Measurements from ENCODE around the gene C6orf47. TPM values are rescaled to one million over a fixed set of nuclear protein-coding genes. Genes with fewer than 3 reads are reported as not detected.
A peak's percentile ranks its signal among the peaks of the same experiment; 100 is the strongest.

C6orf47 gene
- total and polyA plus RNA-seq, 4 donors = 2.0 to 10.8 (median 7.4) TPM

DNA sequence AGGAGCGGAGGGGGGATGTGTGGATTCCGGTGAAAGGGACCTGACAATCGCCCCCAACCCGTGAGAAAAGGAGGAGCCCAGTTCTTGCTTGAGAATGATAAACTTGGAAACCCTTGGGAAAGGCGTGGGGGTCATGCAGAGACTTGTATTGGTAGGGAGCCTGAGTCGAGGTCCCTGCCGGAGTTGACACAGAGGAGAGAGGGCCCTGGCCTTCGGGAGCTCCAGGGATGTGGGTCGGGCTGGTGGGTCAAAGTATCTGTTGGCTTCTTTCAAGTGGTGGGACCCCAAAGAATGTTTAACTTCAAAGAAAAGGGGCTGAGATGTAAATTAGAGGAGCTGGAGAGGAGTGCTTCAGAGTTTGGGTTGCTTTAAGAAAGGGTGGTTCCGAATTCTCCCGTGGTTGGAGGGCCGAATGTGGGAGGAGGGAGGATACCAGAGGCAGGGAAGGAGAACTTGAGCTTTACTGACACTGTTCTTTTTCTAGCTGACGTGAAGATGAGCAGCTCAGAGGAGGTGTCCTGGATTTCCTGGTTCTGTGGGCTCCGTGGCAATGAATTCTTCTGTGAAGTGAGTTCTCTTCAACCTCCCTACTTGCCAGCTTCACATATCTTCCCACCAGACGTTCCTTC lies 5.9 kb upstream of the C6orf47 start:
- H3K9me3 ChIP-seq (ENCODE audit: control insufficient read depth in 4 of 4, low read length in 3 of 4) = no peaks in the 10 kb centered on the region
- H3K4me3 ChIP-seq (ENCODE audit: low read depth in 1 of 3, low read length in 3 of 3) = peak overlapping the region; percentile 87 to 98 (median 88)
- TF ChIP-seq EGR1 (IDR thresholded peaks at IDR 0.05; ENCODE audit: low read depth in 2 of 2) = no peak
- no peak for TF ChIP-seq JUND (IDR thresholded peaks at IDR 0.05)
- TF ChIP-seq RAD21 (IDR thresholded peaks at IDR 0.05) = no peak
- TF ChIP-seq RXRA (IDR thresholded peaks at IDR 0.05) = no peak
- no peak for TF ChIP-seq FOXA2 (IDR thresholded peaks at IDR 0.05)
- no peak for TF ChIP-seq FOXA1 (IDR thresholded peaks at IDR 0.05)
- TF ChIP-seq TAF1 (conservative IDR thresholded peaks at IDR 0.05) = no peak
- TF ChIP-seq REST (IDR thresholded peaks at IDR 0.05) = no peak
- no peak for TF ChIP-seq SP1 (IDR thresholded peaks at IDR 0.05)
- TF ChIP-seq NR2F2 (IDR thresholded peaks at IDR 0.05) = no peak
- TF ChIP-seq, protein P1, sequence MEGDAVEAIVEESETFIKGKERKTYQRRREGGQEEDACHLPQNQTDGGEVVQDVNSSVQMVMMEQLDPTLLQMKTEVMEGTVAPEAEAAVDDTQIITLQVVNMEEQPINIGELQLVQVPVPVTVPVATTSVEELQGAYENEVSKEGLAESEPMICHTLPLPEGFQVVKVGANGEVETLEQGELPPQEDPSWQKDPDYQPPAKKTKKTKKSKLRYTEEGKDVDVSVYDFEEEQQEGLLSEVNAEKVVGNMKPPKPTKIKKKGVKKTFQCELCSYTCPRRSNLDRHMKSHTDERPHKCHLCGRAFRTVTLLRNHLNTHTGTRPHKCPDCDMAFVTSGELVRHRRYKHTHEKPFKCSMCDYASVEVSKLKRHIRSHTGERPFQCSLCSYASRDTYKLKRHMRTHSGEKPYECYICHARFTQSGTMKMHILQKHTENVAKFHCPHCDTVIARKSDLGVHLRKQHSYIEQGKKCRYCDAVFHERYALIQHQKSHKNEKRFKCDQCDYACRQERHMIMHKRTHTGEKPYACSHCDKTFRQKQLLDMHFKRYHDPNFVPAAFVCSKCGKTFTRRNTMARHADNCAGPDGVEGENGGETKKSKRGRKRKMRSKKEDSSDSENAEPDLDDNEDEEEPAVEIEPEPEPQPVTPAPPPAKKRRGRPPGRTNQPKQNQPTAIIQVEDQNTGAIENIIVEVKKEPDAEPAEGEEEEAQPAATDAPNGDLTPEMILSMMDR (IDR thresholded peaks at IDR 0.05; ENCODE audit: low read depth, low read length, missing input control) = no peak
- TF ChIP-seq YY1 (IDR thresholded peaks at IDR 0.05) = no peak
- no peak for TF ChIP-seq MAX (IDR thresholded peaks at IDR 0.05)
- TF ChIP-seq HNF4A (conservative IDR thresholded peaks at IDR 0.05) = no peak
- TF ChIP-seq, protein P2, sequence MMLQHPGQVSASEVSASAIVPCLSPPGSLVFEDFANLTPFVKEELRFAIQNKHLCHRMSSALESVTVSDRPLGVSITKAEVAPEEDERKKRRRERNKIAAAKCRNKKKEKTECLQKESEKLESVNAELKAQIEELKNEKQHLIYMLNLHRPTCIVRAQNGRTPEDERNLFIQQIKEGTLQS (IDR thresholded peaks at IDR 0.05) = no peak
- 3% methylated on average over 15 of the region's 15 CpGs for WGBS
- peaks cover 11 to 44% (median 43%) of the 10 kb centered on the region in 4 donors for H3K36me3 ChIP-seq (ENCODE audit: control insufficient read depth in 4 of 4, insufficient read depth in 3 of 4, low read depth in 1 of 4, low read length in 3 of 4)
- H3K9ac ChIP-seq (ENCODE audit: low read depth in 1 of 2, low read length in 2 of 2) = peak overlapping the region; percentile 81
- no peaks in the 10 kb centered on the region for H3K27me3 ChIP-seq (ENCODE audit: control insufficient read depth in 4 of 4, insufficient read depth in 4 of 4, low read length in 3 of 4)
- peak overlapping the region; percentile 94 to 96 for H3K27ac ChIP-seq (ENCODE audit: low read depth in 1 of 2, low read length in 2 of 2)
- peaks cover 4 to 45% (median 27%) of the 10 kb centered on the region in 4 donors for H3K4me1 ChIP-seq (ENCODE audit: control insufficient read depth in 4 of 4, insufficient read depth in 4 of 4, low read length in 3 of 4)
- DNase-seq (ENCODE audit: low spot score) = no peak

- H3K4me1 ChIP-seq (ENCODE audit: control insufficient read depth in 4 of 4, insufficient read depth in 4 of 4, low read length in 3 of 4) = peaks cover 6 to 45% (median 32%) of the 10 kb centered on the region in 4 donors
- no peaks in the 10 kb centered on the region for H3K9me3 ChIP-seq (ENCODE audit: control insufficient read depth in 4 of 4, low read length in 3 of 4)
- peak; percentile 96 for DNase-seq (ENCODE audit: low spot score)
- H3K9ac ChIP-seq (ENCODE audit: low read depth in 1 of 2, low read length in 2 of 2) = peak within 1 kb of the TSS; percentile 81 to 94
- under 1% methylated on average over 63 of the region's 63 CpGs for WGBS
- no peaks in the 10 kb centered on the region for H3K27me3 ChIP-seq (ENCODE audit: control insufficient read depth in 4 of 4, insufficient read depth in 4 of 4, low read length in 3 of 4)
- peaks cover 11 to 37% (median 36%) of the 10 kb centered on the region in 4 donors for H3K36me3 ChIP-seq (ENCODE audit: control insufficient read depth in 4 of 4, insufficient read depth in 3 of 4, low read depth in 1 of 4, low read length in 3 of 4)
- peak within 1 kb of the TSS; percentile 87 to 98 (median 88) for H3K4me3 ChIP-seq (ENCODE audit: low read depth in 1 of 3, low read length in 3 of 3)
- peak within 1 kb of the TSS; percentile 94 to 96 for H3K27ac ChIP-seq (ENCODE audit: low read depth in 1 of 2, low read length in 2 of 2)
- TF ChIP-seq, protein P2 (IDR thresholded peaks at IDR 0.05) = no peak
- no peak for TF ChIP-seq FOXA2 (IDR thresholded peaks at IDR 0.05)
- no peak for TF ChIP-seq FOXA1 (IDR thresholded peaks at IDR 0.05)
- peak; percentile 81 for TF ChIP-seq NR2F2 (IDR thresholded peaks at IDR 0.05)
- TF ChIP-seq REST (IDR thresholded peaks at IDR 0.05) = peak; percentile 56
- TF ChIP-seq YY1 (IDR thresholded peaks at IDR 0.05) = peak; percentile 61
- no peak for TF ChIP-seq HNF4G (IDR thresholded peaks at IDR 0.05)
- TF ChIP-seq RAD21 (IDR thresholded peaks at IDR 0.05) = peak in 1 of 2 donors; percentile 23
- TF ChIP-seq TAF1 (conservative IDR thresholded peaks at IDR 0.05) = peak; percentile 61
- TF ChIP-seq SP1 (IDR thresholded peaks at IDR 0.05) = peak; percentile 77
- peak; percentile 89 to 95 for TF ChIP-seq GABPA (IDR thresholded peaks at IDR 0.05 in 1 of 2, conservative IDR thresholded peaks at IDR 0.05 in 1 of 2)
- peak; percentile 47 for TF ChIP-seq MAX (IDR thresholded peaks at IDR 0.05)
- peak; percentile 61 to 65 for TF ChIP-seq RXRA (IDR thresholded peaks at IDR 0.05)
- TF ChIP-seq HNF4A (conservative IDR thresholded peaks at IDR 0.05) = peak; percentile 46 to 53
Measured at GRCh38 chr6:31665501-31666336, 5.1 kb upstream of the C6orf47 start, which contains the start of gene CSNK2B. TSS of gene CSNK2B (plus strand) at chr6:31666080. CDS start at chr6:31666832, 752 bp downstream.

All from liver (tissue), 9 donors.